ENCODE data around the gene CGNL1. TPM values are rescaled to one million over a fixed set of nuclear protein-coding genes. Genes with fewer than 3 reads are reported as not detected.

CGNL1 gene
- total RNA-seq, 1 donor: 0.90 TPM

DNA sequence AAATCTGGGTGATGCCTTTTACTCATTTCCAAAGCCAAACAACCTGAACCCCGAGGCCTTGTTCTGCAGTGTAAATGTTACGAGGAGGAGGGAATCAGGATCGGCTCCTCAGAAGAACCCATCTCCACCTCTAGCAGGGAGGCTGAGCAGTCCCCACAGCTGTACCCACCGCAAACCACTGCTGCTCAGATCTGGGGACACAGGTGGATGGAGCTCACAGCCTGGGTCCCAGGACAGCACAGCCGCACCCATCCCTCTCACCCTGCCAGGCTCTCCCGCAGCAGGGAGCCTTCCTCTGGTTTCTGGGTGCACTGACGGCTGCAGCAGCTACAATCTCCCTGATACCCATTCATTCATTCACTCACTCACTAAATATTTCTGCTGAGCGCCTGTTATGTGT, 44.0 kb upstream of the CGNL1 start:
- TF ChIP-seq, protein P1, sequence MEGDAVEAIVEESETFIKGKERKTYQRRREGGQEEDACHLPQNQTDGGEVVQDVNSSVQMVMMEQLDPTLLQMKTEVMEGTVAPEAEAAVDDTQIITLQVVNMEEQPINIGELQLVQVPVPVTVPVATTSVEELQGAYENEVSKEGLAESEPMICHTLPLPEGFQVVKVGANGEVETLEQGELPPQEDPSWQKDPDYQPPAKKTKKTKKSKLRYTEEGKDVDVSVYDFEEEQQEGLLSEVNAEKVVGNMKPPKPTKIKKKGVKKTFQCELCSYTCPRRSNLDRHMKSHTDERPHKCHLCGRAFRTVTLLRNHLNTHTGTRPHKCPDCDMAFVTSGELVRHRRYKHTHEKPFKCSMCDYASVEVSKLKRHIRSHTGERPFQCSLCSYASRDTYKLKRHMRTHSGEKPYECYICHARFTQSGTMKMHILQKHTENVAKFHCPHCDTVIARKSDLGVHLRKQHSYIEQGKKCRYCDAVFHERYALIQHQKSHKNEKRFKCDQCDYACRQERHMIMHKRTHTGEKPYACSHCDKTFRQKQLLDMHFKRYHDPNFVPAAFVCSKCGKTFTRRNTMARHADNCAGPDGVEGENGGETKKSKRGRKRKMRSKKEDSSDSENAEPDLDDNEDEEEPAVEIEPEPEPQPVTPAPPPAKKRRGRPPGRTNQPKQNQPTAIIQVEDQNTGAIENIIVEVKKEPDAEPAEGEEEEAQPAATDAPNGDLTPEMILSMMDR (IDR thresholded peaks at IDR 0.05; ENCODE audit: insufficient read depth, low read length): no peak
- DNase-seq (ENCODE audit: low read depth): no peak
- H3K4me3 ChIP-seq (ENCODE audit: low read depth, low read length): no peak overlapping the region

DNA sequence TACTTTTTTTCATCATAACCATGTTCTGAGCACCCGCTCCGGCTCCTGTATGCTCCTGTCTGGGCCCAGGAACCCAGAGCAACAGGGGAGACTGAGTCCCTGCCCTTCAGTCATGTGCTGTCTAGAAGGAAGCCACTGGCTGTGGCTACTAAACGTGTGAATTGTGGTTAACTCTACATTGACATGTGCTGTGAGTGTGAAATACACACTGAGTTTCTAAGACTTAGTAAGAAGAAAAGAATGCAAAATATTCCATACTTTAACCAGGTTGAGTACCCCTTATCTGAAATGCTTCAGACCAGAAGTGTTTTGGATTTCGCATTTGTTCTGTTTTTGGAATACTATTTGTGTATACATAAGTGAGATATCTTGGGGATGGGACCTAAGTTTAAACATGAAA, 42.8 kb upstream of the CGNL1 start:
- DNase-seq (ENCODE audit: low read depth): peak; percentile 42
- no peak overlapping the region for H3K4me3 ChIP-seq (ENCODE audit: low read depth, low read length)
- TF ChIP-seq, protein P1 (IDR thresholded peaks at IDR 0.05; ENCODE audit: insufficient read depth, low read length): no peak

DNA sequence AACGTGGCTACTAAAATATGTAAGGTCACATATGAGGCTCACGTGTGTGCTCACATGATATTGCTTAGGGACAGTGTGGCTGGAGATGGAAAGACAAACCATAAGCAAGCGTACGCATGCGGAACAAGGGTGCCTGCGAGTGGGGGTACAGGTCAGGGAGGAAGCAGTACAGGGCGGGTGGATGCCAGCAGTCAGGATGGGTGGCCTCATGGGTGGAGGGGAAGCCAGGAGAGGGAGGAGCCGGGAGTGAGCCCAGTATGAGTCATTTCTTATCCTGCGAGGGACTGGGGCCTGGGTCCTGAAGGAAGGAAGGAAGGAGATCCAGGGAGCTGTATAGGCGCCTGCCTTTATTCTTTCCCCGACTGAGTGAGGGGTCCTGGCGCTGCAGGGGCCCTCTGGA, 42.0 kb upstream of the CGNL1 start:
- no peak overlapping the region for H3K4me3 ChIP-seq (ENCODE audit: low read depth, low read length)
- DNase-seq (ENCODE audit: low read depth): peak; percentile 28
- TF ChIP-seq, protein P1 (IDR thresholded peaks at IDR 0.05; ENCODE audit: insufficient read depth, low read length): no peak

DNA sequence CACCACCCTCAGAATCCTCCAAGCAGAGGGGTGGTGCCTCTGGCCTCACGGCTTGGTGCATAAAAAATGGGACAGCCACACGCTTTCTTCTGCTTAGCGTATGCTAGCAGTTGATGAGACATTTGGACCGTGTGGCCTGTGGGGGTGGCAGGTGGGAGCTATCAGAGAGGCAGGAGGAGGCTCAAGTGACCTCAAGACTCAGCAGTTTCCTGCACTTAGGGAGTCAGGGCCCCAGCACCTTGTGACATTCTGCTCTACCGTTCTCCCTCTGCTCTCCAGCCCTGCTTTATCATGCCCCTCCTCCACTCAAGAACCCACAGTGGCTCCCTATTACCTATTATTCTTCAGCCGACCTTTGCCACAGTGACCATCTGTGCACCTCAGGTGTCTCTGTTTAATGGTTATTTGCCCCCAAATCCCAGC, 41.0 kb upstream of the CGNL1 start:
- TF ChIP-seq, protein P1 (IDR thresholded peaks at IDR 0.05; ENCODE audit: insufficient read depth, low read length): no peak
- H3K4me3 ChIP-seq (ENCODE audit: low read depth, low read length): no peak overlapping the region

DNA sequence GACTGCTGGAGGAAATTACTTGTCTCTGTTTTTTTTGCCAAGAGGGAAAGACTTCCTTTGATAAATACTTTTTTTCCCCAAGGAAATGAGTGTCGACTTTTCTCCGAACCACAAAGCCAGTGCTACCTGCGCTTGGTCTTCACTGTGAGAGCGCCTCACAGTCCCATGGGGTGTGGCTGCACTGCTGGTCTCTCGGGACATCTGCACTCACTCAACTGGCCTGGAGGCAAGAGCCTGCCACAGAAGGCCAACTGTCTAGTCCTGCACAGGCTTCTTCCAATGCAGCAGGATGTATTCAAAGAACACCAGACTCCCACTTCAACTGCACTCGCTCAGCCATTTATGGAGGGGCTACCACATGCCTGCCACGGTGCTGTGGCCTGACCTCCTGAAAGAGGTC, 40.6 kb upstream of the CGNL1 start:
- DNase-seq (ENCODE audit: low read depth): no peak
- TF ChIP-seq, protein P1 (IDR thresholded peaks at IDR 0.05; ENCODE audit: insufficient read depth, low read length): no peak
- H3K4me3 ChIP-seq (ENCODE audit: low read depth, low read length): no peak overlapping the region

More for the DNA sequence above, 41.0 kb upstream of the CGNL1 start:
- DNase-seq (ENCODE audit: low read depth): no peak

DNA sequence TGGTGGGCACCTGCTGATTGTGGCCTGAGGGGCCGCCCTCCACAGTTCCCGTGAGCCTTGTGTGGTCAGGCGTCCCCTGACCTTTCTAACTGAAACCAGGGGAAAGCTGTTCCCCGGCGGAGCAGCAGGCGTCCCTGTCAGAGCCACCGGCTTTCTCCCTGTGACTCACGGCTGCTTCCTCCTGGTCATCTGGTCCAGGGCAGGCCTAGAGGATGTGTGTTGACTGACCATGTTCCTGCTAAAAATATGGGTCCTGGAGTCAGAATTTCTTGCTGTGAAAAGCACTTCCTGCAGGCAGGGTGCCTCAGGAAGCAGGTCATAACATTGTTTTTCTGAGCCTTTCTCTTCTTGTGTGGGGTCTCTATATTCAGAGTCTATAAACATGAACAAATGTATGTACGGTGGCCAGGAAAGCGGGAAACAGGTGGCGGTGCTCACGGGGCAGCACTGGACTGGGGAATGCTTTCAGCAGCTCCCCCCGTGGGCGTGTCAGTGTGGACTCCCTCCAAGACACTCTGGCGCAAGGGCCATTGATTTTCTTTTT, 38.4 kb upstream of the CGNL1 start:
- TF ChIP-seq, protein P1 (IDR thresholded peaks at IDR 0.05; ENCODE audit: insufficient read depth, low read length): peak; percentile 12
- peak; percentile 52 for DNase-seq (ENCODE audit: low read depth)
- no peak overlapping the region for H3K4me3 ChIP-seq (ENCODE audit: low read depth, low read length)

DNA sequence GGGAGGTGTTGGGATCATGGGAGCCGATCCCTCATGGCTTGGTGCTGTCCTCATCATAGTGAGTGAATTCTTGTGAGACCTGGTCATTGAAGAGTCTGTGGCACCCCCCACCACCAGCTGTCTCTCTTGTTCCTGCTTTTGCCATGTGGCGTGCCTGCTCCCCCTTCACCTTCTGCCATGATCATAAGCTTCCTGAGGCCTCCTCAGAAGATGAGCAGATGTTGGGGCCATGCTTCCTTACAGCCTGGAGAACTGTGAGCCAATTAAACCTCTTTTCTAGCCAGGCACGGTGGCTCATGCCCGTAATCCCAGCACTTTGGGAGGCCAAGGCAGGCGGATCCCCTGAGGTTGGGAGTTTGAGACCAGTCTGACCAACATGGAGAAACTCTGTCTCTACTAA, 37.0 kb upstream of the CGNL1 start:
- no peak for DNase-seq (ENCODE audit: low read depth)
- TF ChIP-seq, protein P1 (IDR thresholded peaks at IDR 0.05; ENCODE audit: insufficient read depth, low read length): no peak
- no peak overlapping the region for H3K4me3 ChIP-seq (ENCODE audit: low read depth, low read length)

Measured in fibroblast of the aortic adventitia (primary cell).